HuH-7 (cell line): ENCODE measurements around the gene DOCK9.
"Not testable (repeated sequence)": the region's sequence is repeated elsewhere in the genome, so short reads cannot be mapped to it uniquely, and the experiment has no call there.

ENCODE experiments used
- DNase-seq: peaks from one replicate; pipeline ENCODE4 v3.0.0; 2011; ENCODE audit warnings: low spot score

The DOCK9 gene

DNA sequence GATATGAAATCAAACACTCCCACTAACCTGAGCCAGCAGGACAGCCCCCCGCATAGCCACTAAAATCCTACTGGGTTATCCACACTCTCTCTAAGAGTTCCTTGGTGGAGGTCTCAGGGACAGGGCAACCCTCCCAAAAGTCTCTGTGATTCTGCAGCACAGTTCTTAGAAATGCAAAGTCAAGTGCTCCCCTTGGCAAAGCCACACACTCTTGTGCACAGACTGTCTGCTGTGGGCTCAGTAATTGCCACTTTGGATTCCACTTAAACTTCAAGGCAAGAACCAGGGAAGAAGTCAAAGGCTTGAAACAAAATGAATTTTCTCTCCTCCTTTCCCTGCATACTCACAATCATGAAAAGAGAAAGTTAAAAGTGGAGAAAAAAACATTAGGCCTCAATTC, 61.5 kb downstream of the DOCK9 start:
- DNase-seq, result no peak

DNA sequence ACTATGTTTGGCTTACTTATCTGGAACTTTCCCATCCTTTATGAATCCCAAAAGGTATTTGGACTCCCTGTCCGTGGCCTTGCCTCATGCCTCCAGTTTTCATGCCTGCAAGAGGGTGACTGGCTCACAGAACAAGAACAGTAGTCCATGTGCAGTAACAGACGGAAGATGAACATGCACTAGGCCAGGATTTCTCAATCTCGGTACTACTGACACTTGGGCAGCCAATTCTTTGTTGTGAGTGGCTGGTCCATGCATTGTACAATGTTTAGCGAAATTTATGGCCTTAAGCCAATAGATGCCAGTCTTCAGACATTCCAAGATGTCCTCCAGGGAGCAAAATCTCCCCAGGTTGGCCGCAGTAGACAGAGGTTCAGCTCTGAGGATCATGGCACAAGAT, 61.9 kb downstream of the DOCK9 start:
- no peak for DNase-seq

DNA sequence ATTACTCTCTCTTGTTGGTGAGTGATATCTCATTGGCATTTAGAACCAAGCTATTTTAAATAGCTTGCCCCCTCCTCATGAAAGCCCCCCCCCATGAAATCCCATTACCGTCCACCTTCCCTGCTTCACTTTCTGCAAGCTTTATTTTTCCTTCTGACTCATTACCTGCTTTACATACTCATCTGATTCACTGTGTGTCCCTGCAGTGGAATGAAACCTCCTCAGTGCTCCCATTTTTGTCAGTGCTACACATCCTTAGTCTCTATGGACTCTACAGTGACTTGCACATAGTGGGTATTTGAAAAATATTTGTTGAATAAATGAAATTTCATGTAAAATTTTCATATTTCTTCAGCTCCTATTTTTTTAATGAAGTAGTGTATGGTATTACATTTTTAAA, 62.3 kb downstream of the DOCK9 start:
- DNase-seq, result no peak

DNA sequence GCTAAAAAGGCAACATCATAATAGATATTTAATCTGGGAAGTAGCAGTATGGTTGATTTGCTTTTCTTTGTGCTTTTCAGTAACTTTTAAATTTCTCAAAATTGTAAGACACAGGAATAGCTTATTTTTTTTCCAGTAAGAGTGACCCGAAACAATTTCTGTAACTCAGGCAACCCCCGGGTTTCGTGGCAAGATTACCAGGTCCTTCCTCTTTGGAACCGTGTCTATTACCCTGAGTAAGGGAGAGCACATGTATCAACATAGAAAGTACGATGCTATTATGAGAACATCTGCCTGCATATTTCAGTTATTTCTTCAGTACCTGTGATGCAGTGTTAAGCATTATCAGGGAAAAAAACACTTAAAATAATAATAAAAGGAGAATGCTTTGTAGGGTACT, 64.1 kb downstream of the DOCK9 start:
- no peak for DNase-seq

DNA sequence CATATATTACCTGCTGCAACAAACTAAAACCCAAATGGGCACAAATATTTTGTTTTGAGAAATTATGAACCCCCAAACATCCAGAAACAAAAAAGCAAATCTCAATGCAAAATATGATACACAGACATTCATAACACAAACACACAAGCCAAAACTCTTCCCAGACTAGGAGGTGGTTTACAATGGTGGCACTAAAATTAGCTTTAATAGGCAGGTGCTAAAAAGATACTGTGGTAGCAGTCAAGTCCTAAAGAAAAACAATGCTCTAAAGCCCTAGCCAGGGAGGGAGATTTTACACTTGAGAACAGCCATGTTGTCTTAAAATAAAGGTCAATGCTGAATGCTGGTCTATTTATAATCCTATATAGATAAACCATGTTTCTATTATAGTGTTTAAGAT, 65.0 kb downstream of the DOCK9 start:
- DNase-seq, result no peak

DNA sequence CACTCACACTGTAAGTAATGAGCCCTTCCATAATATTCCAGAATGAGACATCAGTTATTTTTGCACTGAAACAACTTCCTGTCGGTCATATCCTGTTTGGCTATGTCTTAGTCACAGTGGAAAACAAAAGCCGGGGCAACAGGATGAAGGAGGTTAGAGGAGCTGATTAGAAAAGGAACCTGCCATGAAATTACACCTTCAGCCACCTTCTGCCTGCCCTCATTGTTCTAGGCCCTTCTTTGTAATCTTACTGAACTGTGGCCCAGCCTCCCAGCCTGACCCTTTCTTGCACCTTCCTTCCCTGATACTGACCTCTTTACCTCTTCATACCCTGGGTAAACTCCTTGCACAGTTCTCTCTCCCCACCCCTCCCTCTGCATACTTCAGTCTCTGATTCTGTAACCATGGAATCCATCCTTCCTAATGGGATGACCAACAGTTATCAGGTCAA, 67.3 kb downstream of the DOCK9 start:
- DNase-seq, result no peak

DNA sequence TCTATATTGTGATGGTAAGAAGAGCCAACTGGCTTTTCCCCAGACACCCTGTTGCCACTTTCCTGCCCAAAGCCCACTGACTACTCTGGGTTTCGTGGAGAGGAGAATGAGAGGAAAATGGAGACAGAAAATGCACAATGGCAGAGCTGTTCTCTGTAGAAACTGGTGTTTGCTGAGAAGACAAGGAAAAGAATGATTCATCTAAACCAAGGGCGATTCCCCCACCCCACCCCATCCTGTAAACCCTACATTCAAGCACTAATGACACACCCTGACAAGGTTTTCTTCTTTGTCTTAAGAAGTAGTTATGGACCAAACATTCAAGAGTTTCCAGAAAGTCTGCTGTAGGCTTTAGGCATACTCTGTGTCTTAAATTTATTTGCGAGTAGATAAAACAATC, 68.8 kb downstream of the DOCK9 start:
- DNase-seq, result no peak

DNA sequence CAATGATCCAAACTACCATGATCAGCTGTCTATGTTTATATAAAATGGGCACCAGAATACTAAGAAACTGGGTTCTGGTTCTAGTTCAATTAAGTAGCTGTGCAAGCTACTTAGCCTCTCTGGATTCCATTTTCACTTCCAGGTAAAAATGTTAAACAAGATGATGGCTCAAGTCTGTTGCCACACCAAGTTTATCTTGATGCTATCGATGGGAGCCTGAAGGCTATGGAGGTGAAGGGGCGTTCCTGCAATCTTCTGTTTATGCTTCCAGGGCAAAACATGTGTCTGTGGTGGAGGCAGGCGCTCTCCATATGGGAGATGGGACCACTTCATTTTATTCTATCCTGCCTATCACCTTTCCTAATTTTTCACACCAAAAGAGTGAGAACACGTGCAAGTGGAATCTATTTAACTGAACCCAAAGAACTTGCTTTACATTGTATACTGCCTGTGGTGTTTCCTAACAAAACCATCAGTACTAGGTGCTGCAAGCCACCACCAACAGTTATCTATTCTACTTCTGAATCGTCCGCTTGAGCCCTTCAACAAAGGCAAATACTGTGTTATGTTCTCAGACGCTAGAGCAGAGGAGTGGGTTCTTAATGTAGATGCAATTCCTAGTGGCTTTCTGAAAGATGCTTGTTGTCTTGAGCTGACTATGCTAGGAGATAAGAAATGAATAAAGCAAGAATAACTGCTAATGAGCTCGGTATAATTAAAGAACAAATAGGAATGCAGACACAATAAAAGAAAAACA, 70.9 kb downstream of the DOCK9 start:
- DNase-seq, result no peak

DNA sequence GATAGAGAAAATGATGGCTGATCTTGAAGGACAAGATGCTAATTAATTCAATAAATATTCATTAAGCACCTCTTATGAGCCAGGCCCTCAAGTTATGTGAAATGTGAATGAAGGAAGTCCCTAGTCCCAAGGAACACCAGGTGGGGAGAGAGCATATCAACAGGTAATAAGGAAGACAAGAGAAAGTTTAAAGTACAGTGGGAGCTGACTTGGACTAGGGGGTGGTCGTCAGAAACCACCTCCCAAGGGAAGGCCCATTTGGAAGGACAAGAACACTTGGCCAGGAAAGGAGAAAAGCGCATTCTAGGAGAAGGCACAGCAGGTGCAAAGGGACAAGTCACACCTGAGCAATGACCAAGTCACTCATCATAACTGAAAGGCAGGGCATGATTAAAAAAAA, 72.7 kb downstream of the DOCK9 start:
- no peak for DNase-seq

DNA sequence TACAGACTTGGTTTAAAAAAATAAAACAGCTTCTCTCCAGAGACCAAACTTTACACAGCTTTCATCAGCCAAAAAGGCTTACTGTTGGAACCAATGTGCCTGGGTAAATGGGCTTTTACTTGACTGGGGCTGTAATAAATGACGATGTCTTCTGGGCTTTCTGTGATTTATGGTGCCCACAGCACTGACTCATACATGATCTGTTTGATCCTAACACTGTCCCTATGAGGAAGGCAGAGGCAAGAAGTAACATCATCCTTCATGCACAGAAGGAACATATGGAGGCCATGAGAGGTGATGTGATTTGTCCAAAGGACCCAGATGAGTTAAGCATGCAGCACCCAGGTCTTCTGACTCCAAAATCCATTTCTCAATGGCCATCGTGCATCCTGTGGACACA, 77.4 kb downstream of the DOCK9 start:
- no peak for DNase-seq

DNA sequence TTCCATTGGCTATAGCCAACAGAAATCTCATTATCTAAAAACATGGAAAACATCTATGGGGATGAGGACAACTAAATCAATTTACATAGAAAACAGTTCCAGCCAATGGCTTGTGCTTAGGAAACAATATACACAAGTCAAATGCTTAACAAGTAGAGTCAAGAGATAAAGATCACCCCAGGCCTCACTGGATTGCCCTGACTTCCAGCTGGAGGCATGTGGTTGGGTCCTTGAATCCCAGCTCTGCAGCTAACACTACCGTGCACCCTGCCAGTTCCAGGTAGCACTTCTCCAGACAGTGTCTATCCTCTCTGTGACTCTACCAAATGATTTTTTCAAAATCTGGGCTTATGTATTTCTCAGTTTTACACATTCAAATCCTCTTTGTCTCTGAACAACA, 80.2 kb downstream of the DOCK9 start:
- DNase-seq, result no peak

DNA sequence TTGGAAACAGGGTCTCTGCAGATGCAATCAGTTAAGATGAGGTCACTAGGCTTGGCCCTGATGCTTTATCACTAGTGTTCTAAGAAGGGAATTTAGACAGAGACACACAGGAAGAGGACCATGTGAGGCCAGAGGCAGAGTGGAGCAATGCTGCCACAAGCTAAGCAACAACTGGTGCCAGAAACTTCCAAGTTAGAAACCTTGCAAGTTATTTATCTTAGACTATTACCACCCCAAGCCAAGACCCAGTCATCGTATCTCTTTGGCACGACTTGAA, 81.1 kb downstream of the DOCK9 start:
- DNase-seq, result no peak

DNA sequence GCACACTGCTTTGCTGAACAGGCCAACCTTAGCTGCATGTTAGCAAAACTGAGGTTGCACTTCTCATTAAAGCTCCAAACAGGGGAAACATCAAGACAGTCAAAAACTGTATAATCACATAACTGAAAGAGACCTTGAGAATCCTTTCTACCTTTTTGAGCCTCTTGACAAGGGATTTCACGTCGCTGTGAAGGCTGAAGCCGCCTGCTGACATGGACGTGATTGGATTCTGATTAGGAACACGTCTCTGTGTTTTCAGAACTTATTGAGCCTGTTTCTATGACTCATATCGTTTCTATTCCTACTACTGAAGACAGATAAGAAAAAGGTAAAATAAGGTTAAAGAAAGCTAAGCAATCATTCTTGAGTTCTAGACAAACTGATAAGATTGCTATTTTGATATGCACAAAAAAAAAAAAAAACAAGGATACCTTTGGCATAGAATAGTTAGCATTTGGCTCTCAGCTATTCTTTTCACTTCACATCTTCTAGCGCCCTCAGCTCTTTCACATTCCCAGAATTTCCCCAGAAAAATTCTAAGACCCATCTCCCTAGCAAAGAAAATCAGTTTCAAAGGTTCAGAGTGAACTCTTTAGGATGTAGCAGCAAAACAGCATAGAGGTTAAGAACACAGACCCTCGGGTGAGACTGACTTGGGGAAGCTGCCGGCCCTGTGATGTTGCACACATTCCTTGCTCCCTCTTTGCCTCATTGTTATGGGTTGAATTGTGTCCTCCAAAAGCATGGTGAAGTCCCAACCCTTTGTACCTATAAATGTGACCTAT, 81.6 kb downstream of the DOCK9 start:
- no peak for DNase-seq

DNA sequence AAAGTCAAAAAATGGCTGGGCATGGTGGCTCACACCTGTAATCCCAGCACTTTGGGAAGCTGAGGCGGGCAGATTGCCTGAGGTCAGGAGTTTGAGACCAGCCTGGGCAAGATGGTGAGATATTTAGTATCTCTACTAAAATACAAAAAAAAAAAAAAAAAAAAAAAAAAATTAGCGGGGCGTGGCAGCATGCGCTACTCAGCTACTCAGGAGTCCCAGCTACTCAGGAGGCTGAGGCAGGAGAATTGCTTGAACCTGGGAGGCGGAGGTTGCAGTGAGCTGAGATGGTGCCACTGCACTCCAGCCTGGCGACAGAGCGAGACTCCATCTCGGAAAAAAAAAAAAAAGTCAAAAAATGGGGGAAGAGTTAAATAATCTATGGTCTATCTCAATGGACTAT, 83.0 kb downstream of the DOCK9 start:
- not testable (repeated sequence) for DNase-seq

DNA sequence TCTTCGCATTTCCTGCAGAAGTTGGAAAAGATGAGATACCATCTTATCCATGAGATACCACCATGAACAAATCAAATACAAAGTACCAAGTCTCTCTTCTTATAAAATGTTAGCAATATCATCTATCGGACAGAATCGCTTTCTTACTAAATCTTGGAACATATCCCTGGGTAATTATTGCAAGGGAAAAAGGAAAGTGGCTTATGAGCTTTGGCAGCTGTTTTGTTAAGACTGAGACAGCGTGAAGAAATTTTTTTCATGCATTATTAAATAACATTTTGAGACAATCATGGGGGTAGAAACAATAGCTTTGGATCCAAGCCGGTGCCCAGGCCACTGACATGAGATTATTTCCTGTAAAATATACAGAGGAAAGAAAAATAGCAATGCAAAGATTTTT, 84.5 kb downstream of the DOCK9 start:
- no peak for DNase-seq

DNA sequence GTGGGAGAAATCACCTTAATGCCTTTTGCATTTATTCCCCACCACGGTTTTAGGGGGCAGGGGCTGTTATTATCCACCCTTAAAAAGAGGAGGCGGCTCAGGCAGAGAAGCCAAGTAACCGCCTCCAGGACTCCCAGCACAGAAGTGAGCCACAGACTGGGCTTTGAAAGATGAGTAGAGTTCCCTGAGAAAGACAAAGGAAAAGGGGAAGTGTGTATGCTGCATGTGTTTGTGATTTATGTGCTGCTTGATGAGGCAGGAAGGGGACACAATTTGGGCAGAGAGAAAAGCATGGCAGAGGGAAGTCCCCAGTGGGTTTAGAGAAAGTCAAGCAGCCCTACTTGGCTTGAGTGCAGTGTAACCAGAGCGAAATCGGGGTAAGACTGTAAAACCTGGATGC, 85.0 kb downstream of the DOCK9 start:
- no peak for DNase-seq

DNA sequence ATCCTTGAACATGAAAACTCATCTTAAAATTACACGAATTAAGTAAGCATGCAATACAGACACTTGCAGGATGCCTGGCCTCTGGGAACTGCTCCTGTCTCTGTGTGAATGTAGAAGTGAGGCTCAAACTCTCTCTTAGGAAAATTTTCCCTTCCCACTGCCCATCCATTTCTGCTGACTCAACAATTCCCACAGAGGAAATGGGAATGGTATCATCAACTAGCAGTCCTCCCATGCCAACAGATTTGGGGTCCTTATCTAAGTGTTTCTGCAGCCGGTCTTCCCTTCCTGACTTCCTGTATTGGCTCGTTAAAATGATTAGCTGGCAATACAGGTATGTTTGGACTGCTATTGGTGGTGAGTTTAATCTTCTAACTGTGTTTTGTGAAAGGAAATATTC, 85.8 kb downstream of the DOCK9 start:
- DNase-seq, result no peak

DNA sequence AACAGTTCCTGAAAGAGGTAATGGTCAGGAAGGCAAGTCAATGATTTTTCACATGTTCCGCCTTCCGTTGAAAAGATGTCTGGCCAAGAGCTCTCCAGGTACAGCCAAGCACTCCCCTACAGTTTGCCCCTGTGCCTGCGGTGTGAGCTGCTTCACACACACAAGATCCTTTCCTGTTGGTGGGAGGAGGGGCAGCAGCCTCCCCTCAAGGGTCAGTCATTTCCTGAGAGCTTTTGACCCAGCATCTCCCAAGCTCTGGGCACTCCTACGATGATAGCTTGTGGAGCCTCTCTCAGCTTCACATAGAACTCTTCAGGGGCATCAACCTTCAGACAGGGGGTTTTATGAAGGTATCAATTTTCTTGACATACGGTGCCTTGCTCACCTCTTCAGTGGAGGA, 86.9 kb downstream of the DOCK9 start:
- no peak for DNase-seq

DNA sequence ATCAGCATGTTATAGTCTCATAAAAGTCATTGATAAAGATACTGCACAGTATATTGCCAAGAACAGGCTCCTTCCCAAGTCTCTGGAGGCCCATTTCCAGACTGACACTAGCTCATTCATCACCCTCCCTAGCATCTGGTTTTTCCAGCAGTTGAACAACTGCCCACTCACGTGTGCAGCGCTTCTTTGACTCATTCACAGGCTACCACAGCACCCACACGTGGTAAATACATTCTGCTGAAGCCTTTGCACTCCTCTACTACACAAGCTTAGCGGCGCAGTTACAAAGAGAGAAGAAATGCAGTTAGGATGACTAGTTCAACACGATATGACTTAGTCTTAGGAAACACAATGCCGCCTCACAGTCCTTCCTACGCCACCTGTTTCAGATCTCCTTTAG, 87.7 kb downstream of the DOCK9 start:
- no peak for DNase-seq

DNA sequence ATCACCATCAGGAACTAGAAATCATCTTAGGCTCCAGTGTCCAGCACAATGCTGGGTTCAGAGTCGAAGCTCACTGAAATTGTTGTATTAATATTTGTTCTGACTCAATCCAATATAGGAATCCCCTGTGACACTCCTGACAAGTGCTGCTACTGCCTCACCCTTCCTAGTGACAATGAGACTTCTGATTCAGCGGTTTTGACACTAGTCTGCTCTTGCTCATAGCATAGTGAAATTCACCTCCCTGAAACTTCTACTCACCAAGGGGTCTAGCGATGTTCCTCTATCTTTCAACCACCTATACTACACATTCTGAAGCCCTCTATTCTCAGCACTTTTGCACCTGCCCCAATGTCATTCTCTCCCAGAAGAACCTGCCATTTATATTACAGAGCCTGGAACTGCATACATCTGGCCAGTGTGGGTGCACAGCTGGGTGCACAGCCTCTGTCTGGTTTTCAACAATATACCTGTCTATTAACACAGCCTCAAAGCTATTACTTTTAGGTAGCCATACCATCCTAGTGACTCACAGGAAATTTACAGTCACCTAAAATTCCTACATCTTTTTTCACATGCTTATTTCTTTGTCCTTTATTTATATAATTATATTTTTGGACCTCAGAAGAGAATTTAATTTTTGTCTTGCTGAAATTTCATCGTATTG, 88.3 kb downstream of the DOCK9 start:
- DNase-seq, result no peak

DNA sequence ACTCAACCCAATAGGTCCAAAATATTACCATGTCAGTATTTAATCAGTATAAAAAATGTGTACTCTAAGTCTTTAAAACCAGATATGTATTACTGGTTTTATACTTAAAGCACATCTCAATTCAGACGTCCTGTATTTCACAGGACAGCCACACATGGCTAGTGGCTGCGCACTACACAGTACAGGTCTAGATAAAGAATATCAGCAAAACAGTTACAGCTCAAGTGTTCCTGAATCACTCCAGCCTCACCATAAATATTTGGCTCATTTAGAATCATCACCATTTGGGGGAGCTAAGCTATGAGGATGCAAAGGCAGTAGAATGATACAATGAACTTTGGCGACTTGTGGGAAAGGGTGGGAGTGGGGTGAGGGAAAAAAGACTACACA, 89.0 kb downstream of the DOCK9 start:
- DNase-seq, result no peak

DNA sequence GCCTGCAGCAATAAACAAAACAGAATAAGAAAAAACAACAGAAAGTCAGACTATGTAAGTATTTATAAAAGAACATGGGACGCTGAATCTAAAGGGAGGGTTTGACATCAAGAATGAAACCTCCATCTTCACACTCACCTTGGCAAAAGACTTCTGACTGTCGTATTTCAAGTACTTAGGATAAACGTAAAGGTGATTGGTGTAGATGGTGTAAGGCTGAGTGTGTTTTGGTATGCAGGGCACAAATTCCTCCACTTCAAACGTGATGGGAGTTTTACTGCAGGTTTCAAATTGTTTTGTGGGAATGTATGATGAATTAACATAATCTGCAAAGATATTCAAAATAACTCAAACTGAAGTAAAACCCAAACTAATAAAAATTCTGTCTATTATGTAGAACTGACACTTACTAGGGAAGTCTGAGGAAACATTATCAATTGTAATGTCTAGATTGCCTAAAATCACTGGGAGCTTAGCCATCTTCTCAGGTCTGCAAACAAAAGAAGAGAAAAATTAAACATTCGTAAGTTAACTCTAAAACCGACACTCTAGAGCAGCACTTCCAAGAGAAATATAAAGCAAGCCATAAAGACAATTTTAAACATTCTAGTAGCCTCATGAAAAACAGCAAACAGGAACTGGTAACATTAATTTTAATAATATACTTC, 89.5 kb downstream of the DOCK9 start:
- no peak for DNase-seq
